ENCODE results near the gene BBS9. TPM values are rescaled to one million over a fixed set of nuclear protein-coding genes. Genes with fewer than 3 reads are reported as not detected.

Gene BBS9
- total and polyA plus RNA-seq, 4 donors, result 2.3 to 9.5 (median 4.5) TPM

DNA sequence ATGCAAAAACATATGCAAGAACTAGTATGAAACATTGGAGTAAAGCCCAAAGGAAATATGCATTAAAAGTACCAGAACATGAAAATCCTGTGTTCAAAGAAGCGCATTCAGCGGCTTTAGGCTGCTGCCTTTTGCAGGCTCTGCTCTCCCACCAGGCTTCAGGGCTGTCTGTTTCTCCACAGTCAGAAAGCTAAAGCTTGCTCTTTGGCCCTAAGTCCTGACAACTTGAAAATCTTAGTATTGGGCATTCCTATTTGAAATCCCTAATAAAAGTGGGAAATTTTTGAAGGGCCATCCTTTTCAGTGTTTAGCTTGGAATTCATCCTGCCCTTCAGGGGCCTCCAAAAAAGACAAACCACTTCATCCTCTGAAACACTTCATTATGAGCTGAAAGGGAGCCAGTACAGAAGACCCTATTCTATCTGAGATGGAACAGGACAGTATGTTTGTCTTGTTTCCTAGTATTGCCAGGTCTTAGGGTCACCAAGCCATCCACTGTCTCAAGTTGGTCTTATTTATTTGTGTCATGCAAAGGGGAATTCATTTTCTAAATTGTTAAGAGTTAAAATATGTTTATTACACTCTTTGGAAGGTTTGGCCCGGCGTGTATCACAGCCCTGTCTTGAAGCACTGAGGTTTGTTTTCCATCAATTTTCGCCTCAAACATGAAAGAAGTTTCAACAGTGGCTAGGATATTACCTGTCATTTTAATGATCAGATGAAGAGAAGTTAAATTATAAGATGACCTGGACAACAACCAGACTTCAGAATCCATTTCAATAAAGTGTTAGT lies 449.7 kb downstream of the BBS9 start (continued):
- TF ChIP-seq ZBTB33 (IDR thresholded peaks at IDR 0.05) (no peak), SP1 (IDR thresholded peaks at IDR 0.05) (no peak), JUND (IDR thresholded peaks at IDR 0.05) (no peak)

- Histone ChIP-seq H3K27ac (ENCODE audit: low read depth in 1 of 2, low read length in 2 of 2) (no peak overlapping the region), H3K4me3 (ENCODE audit: low read depth in 1 of 3, low read length in 3 of 3) (no peak overlapping the region), H3K36me3 (ENCODE audit: control insufficient read depth in 4 of 4, insufficient read depth in 3 of 4, low read depth in 1 of 4, low read length in 3 of 4) (no peaks in the 10 kb centered on the region), H3K9me3 (ENCODE audit: control insufficient read depth in 4 of 4, low read length in 3 of 4) (no peaks in the 10 kb centered on the region), H3K27me3 (ENCODE audit: control insufficient read depth in 4 of 4, insufficient read depth in 4 of 4, low read length in 3 of 4) (no peaks in the 10 kb centered on the region), H3K9ac (ENCODE audit: low read depth in 1 of 2, low read length in 2 of 2) (no peak overlapping the region), H3K4me1 (ENCODE audit: control insufficient read depth in 4 of 4, insufficient read depth in 4 of 4, low read length in 3 of 4) (no peaks in the 10 kb centered on the region)
- no peak for TF ChIP-seq RAD21 (IDR thresholded peaks at IDR 0.05)
- TF ChIP-seq SP1 (IDR thresholded peaks at IDR 0.05), result no peak
- no peak for TF ChIP-seq GABPA (IDR thresholded peaks at IDR 0.05 in 1 of 2, conservative IDR thresholded peaks at IDR 0.05 in 1 of 2)
- TF ChIP-seq ZBTB33 (IDR thresholded peaks at IDR 0.05), result no peak
- TF ChIP-seq HNF4G (IDR thresholded peaks at IDR 0.05), result no peak
- no peak for TF ChIP-seq YY1 (IDR thresholded peaks at IDR 0.05)
- TF ChIP-seq FOXA2 (IDR thresholded peaks at IDR 0.05), result no peak
- TF ChIP-seq EGR1 (IDR thresholded peaks at IDR 0.05; ENCODE audit: low read depth in 2 of 2), result no peak
- no peak for TF ChIP-seq CTCF (IDR thresholded peaks at IDR 0.05; ENCODE audit: low read depth, low read length, missing input control)
- TF ChIP-seq HNF4A (conservative IDR thresholded peaks at IDR 0.05), result no peak
- TF ChIP-seq TAF1 (conservative IDR thresholded peaks at IDR 0.05), result no peak
- TF ChIP-seq RXRA (IDR thresholded peaks at IDR 0.05), result no peak
- no peak for TF ChIP-seq JUND (IDR thresholded peaks at IDR 0.05)
- TF ChIP-seq, protein P1, sequence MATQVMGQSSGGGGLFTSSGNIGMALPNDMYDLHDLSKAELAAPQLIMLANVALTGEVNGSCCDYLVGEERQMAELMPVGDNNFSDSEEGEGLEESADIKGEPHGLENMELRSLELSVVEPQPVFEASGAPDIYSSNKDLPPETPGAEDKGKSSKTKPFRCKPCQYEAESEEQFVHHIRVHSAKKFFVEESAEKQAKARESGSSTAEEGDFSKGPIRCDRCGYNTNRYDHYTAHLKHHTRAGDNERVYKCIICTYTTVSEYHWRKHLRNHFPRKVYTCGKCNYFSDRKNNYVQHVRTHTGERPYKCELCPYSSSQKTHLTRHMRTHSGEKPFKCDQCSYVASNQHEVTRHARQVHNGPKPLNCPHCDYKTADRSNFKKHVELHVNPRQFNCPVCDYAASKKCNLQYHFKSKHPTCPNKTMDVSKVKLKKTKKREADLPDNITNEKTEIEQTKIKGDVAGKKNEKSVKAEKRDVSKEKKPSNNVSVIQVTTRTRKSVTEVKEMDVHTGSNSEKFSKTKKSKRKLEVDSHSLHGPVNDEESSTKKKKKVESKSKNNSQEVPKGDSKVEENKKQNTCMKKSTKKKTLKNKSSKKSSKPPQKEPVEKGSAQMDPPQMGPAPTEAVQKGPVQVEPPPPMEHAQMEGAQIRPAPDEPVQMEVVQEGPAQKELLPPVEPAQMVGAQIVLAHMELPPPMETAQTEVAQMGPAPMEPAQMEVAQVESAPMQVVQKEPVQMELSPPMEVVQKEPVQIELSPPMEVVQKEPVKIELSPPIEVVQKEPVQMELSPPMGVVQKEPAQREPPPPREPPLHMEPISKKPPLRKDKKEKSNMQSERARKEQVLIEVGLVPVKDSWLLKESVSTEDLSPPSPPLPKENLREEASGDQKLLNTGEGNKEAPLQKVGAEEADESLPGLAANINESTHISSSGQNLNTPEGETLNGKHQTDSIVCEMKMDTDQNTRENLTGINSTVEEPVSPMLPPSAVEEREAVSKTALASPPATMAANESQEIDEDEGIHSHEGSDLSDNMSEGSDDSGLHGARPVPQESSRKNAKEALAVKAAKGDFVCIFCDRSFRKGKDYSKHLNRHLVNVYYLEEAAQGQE (IDR thresholded peaks at IDR 0.05), result no peak
- TF ChIP-seq FOXA1 (IDR thresholded peaks at IDR 0.05), result no peak
- TF ChIP-seq MAX (IDR thresholded peaks at IDR 0.05), result no peak
- TF ChIP-seq, protein P2, sequence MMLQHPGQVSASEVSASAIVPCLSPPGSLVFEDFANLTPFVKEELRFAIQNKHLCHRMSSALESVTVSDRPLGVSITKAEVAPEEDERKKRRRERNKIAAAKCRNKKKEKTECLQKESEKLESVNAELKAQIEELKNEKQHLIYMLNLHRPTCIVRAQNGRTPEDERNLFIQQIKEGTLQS (IDR thresholded peaks at IDR 0.05), result no peak
- no peak for TF ChIP-seq NR2F2 (IDR thresholded peaks at IDR 0.05)
- DNase-seq (ENCODE audit: low spot score), result no peak
Measured at GRCh38 chr7:33579673-33579960, 450.3 kb downstream of the BBS9 start.
